Osteoblast (primary cell): Measurements from ENCODE around the gene TMEM108. TPM values are rescaled to one million over a fixed set of nuclear protein-coding genes. Genes with fewer than 3 reads are reported as not detected.
A peak's percentile ranks its signal among the peaks of the same experiment; 100 is the strongest.

ENCODE experiments used
- DNase-seq: peaks from one replicate; pipeline ENCODE4 v3.0.0; 2011; ENCODE audit warnings: low spot score, mixed read lengths; ENCODE audit not compliant: insufficient read length; ENCODE audit errors: missing footprints
- H2AFZ ChIP-seq: 2 replicates; pipeline ENCODE4 v1.6.0; 2011; ENCODE audit warnings: mild to moderate bottlenecking, low read length
- H3K27ac ChIP-seq: 2 replicates; pipeline ENCODE4 v1.5.1; 2011; ENCODE audit warnings: mild to moderate bottlenecking, low read depth, low read length, moderate library complexity
- H3K27me3 ChIP-seq: 2 replicates; pipeline ENCODE4 v1.6.0; 2012; ENCODE audit warnings: mild to moderate bottlenecking, control low read depth, inconsistent platforms, low read length, moderate library complexity; ENCODE audit not compliant: insufficient read depth
- H3K36me3 ChIP-seq: 2 replicates; pipeline ENCODE4 v1.5.1; 2011; ENCODE audit warnings: mild to moderate bottlenecking, low read length, control low read depth, moderate library complexity; ENCODE audit not compliant: insufficient read depth
- H3K4me1 ChIP-seq: 2 replicates; pipeline ENCODE4 v1.5.1; 2011; ENCODE audit warnings: mild to moderate bottlenecking, low read length, control low read depth, moderate library complexity; ENCODE audit not compliant: insufficient read depth
- H3K4me2 ChIP-seq: 2 replicates; pipeline ENCODE4 v1.6.0; 2011; ENCODE audit warnings: mild to moderate bottlenecking, low read length; ENCODE audit not compliant: insufficient read depth
- H3K4me3 ChIP-seq: fragments of 200-600 bp; sonication (generic); 3 replicates; pipeline ENCODE4 v1.5.1; 2012; ENCODE audit warnings: mild to moderate bottlenecking, low read length, inconsistent platforms; ENCODE audit not compliant: insufficient read depth
- H3K79me2 ChIP-seq: 2 replicates; pipeline ENCODE4 v1.6.0; 2012; ENCODE audit warnings: mild to moderate bottlenecking, low read length, control low read depth, inconsistent platforms; ENCODE audit not compliant: insufficient read depth
- H3K9me3 ChIP-seq: 2 replicates; pipeline ENCODE4 v1.5.1; 2011; ENCODE audit warnings: low read depth, low read length, control low read depth
- H4K20me1 ChIP-seq: 2 replicates; pipeline ENCODE4 v1.6.0; 2012; ENCODE audit warnings: mild to moderate bottlenecking, low read length, control low read depth; ENCODE audit not compliant: insufficient read depth
- total RNA-seq: library from RNA; depleted of rRNA; stranded (reverse); fragments of >200 nt; gene quantifications from 2 replicates; pipeline ENCODE4 v1.2.3, GENCODE V29; 2012
- TF ChIP-seq, protein P1 (sequence below): IDR thresholded peaks from 2 replicates; pipeline ENCODE4 v1.5.1; 2011; ENCODE audit warnings: mild to moderate bottlenecking, low read depth, low read length, moderate library complexity; ENCODE audit errors: extremely low read depth

The TMEM108 gene
- total RNA-seq, 1 donor = 0.36 TPM

DNA sequence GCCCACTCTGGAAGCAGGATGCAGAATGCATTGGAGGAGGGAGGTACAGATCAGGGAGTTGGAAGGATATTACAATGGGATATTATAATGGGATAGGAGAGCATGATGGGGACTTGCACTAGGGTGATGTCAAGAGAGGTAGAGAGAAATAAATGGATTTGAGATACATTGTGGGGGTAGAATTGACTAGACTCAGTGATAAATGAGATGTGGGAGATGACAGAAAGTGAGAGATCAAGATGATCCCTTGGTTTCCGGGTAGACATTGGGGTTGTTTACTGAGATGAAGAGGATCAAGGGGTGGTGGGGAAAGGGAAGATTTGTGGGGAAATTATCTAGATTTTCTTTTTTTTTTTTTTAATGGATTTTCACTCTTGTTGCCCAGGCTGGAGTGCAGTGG is 404.3 kb downstream of the TMEM108 start:
- H3K36me3 ChIP-seq = no peaks in the 10 kb centered on the region
- H3K79me2 ChIP-seq = no peaks in the 10 kb centered on the region
- H3K4me1 ChIP-seq = peaks cover 9% of the 10 kb centered on the region
- DNase-seq = no peak
- no peaks in the 10 kb centered on the region for H4K20me1 ChIP-seq
- H2AFZ ChIP-seq = no peak overlapping the region
- H3K4me3 ChIP-seq = no peak overlapping the region
- no peaks in the 10 kb centered on the region for H3K9me3 ChIP-seq
- no peaks in the 10 kb centered on the region for H3K27me3 ChIP-seq
- no peak overlapping the region for H3K27ac ChIP-seq
- H3K4me2 ChIP-seq = no peak overlapping the region
- TF ChIP-seq, protein P1, sequence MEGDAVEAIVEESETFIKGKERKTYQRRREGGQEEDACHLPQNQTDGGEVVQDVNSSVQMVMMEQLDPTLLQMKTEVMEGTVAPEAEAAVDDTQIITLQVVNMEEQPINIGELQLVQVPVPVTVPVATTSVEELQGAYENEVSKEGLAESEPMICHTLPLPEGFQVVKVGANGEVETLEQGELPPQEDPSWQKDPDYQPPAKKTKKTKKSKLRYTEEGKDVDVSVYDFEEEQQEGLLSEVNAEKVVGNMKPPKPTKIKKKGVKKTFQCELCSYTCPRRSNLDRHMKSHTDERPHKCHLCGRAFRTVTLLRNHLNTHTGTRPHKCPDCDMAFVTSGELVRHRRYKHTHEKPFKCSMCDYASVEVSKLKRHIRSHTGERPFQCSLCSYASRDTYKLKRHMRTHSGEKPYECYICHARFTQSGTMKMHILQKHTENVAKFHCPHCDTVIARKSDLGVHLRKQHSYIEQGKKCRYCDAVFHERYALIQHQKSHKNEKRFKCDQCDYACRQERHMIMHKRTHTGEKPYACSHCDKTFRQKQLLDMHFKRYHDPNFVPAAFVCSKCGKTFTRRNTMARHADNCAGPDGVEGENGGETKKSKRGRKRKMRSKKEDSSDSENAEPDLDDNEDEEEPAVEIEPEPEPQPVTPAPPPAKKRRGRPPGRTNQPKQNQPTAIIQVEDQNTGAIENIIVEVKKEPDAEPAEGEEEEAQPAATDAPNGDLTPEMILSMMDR = no peak

DNA sequence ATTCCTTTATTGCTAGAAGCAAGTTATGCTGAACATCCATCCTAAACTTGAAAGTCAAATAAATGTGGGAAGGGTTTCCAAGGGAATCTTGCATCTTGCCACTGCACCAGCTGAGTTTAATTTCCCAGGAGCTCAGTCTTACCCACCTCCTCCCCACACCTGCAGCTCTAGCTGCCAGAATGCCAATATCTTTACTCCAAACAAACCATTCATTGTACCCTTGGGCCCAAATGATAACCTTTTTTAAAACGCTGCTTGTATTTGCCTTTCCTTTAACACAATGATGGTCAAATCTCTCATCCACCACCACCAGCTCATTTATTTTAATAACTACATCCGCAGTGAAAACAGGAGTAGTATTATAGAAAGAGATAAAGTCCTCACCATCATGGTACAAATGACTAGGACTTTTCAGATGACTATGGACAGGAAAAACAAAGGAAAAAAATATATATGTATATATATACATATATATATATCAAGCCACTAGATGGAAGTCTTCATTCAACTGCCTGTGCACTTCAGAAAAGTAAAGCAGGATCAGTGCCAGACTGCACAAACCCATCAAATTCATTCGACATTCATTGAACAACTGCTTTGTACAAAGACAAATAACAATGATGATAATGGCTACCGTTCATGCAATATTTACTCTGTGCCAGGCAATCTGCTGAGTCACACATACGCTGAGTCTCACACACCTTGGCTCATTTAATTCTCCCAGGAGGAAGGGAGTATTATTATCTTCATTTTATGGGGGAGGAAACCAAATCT is 405.6 kb downstream of the TMEM108 start:
- H3K9me3 ChIP-seq = no peaks in the 10 kb centered on the region
- peaks cover 6% of the 10 kb centered on the region for H3K4me1 ChIP-seq
- H3K79me2 ChIP-seq = no peaks in the 10 kb centered on the region
- no peaks in the 10 kb centered on the region for H4K20me1 ChIP-seq
- H2AFZ ChIP-seq = peak overlapping the region; percentile 31
- H3K4me3 ChIP-seq = no peak overlapping the region
- no peaks in the 10 kb centered on the region for H3K36me3 ChIP-seq
- no peak overlapping the region for H3K4me2 ChIP-seq
- TF ChIP-seq, protein P1 = no peak
- H3K27me3 ChIP-seq = peaks cover 3% of the 10 kb centered on the region
- H3K27ac ChIP-seq = no peak overlapping the region
- DNase-seq = no peak

DNA sequence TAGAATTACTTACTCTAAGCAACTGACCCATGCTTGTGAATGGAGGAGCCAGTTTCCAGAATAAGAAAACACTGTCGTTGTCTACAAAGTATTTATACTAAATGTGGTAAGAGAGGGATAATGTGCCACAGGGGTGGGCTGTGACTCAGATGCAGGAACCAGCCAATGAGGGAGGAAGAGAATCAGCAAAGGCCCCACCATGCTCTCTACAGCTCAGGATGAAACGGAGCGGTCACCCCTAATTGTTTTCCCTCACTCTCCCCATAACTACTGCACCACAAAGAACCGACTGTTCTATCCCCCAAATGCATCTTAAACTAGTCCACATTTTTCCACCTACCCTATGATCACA is 406.2 kb downstream of the TMEM108 start:
- no peak for DNase-seq
- Histone ChIP-seq H3K36me3 (no peaks in the 10 kb centered on the region), H3K4me1 (peaks cover 6% of the 10 kb centered on the region), H3K9me3 (no peaks in the 10 kb centered on the region), H4K20me1 (no peaks in the 10 kb centered on the region), H3K4me2 (no peak overlapping the region), H3K27me3 (peaks cover 7% of the 10 kb centered on the region), H3K27ac (no peak overlapping the region), H2AFZ (peak overlapping the region; percentile 31), H3K79me2 (no peaks in the 10 kb centered on the region), H3K4me3 (no peak overlapping the region)
- TF ChIP-seq, protein P1 = no peak

DNA sequence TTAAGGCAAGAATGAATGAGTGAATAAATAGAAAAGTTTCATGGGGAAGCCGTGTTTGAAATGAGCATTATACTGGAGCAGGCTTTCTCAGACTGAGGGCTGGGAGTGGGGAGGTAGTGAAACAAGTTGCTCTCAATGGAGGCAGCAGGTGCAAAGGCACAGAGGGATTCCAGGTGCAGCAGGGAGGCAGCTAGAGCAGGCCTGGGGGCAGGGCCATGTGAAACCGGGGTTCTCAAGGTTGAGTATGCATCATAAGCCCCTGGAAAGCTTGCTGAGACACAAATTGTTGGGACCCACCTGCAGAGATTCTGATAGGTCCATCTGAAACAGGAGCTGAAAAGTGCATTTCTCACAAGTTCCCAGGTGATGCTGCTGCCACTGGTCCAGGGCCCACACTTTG is 406.9 kb downstream of the TMEM108 start:
- H3K4me3 ChIP-seq = no peak overlapping the region
- DNase-seq = no peak
- TF ChIP-seq, protein P1 = no peak
- no peaks in the 10 kb centered on the region for H3K36me3 ChIP-seq
- no peaks in the 10 kb centered on the region for H3K9me3 ChIP-seq
- H3K4me2 ChIP-seq = no peak overlapping the region
- H4K20me1 ChIP-seq = no peaks in the 10 kb centered on the region
- no peak overlapping the region for H2AFZ ChIP-seq
- peaks cover 7% of the 10 kb centered on the region for H3K27me3 ChIP-seq
- peaks cover 6% of the 10 kb centered on the region for H3K4me1 ChIP-seq
- no peaks in the 10 kb centered on the region for H3K79me2 ChIP-seq
- H3K27ac ChIP-seq = no peak overlapping the region
